GM23338 (cell line): Measurements from ENCODE around the gene COL25A1.

Source experiments
- EZH2 ChIP-seq: fragments of 200-600 bp; sonication (generic); IDR thresholded peaks from one replicate; pipeline ENCODE4 v1.8.0; 2017; ENCODE audit warnings: antibody characterized with exemption, mild to moderate bottlenecking, low read depth; ENCODE audit not compliant: unreplicated experiment
- EZH2phosphoT487 ChIP-seq: fragments of 200-600 bp; sonication (generic); IDR thresholded peaks from one replicate; pipeline ENCODE4 v1.8.1; 2018; ENCODE audit warnings: antibody characterized with exemption; ENCODE audit not compliant: unreplicated experiment
- JUNB ChIP-seq: IDR thresholded peaks from one replicate; pipeline ENCODE4 v1.6.1; 2016; ENCODE audit warnings: antibody characterized with exemption; ENCODE audit not compliant: unreplicated experiment
- POLR2AphosphoS5 ChIP-seq: IDR thresholded peaks from 2 replicates; pipeline ENCODE4 v1.6.1; 2016; ENCODE audit warnings: antibody characterized with exemption, low read depth
- STAT1 ChIP-seq: IDR thresholded peaks from one replicate; pipeline ENCODE4 v1.6.1; 2016; ENCODE audit warnings: antibody characterized with exemption; ENCODE audit not compliant: unreplicated experiment
- TF ChIP-seq, protein P1 (sequence below), 2 experiments: fragments of 200-600 bp in 1 of 2; sonication (generic) in 1 of 2; conservative IDR thresholded peaks; 2 replicates each; pipeline versions ENCODE4 v1.5.1 to v1.6.1; 2016 to 2017; ENCODE audit warnings: antibody characterized with exemption in 2 of 2, low read depth in 2 of 2, mild to moderate bottlenecking in 2 of 2, moderate library complexity in 1 of 2
- TF ChIP-seq, protein P2 (sequence below): IDR thresholded peaks from one replicate; pipeline ENCODE4 v1.6.1; 2018; ENCODE audit warnings: antibody characterized with exemption; ENCODE audit not compliant: unreplicated experiment
- TF ChIP-seq, protein P3 (sequence below): IDR thresholded peaks from 2 replicates; pipeline ENCODE4 v1.6.1; 2016; ENCODE audit warnings: antibody characterized with exemption

DNA sequence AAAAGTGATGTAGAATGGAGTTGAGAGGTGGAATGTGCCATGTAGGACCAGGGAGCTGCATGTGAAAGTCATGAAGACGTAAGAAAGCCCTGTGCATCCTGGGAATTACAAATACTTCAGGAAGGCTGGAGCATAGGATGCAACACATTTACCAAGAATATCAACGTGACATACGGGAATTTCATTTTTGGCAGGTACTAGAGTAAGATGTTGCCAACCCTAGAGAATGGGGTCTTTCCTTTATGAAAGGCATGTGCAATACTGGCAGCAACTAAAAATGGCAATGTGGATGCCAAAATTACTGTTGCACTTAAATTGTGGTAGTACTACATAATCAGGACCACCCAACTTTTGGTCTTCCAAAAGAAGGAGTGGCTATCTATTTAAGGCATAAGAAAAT is 188.0 kb downstream of the COL25A1 start:
- no peak for TF ChIP-seq EZH2
- TF ChIP-seq, protein P1, sequence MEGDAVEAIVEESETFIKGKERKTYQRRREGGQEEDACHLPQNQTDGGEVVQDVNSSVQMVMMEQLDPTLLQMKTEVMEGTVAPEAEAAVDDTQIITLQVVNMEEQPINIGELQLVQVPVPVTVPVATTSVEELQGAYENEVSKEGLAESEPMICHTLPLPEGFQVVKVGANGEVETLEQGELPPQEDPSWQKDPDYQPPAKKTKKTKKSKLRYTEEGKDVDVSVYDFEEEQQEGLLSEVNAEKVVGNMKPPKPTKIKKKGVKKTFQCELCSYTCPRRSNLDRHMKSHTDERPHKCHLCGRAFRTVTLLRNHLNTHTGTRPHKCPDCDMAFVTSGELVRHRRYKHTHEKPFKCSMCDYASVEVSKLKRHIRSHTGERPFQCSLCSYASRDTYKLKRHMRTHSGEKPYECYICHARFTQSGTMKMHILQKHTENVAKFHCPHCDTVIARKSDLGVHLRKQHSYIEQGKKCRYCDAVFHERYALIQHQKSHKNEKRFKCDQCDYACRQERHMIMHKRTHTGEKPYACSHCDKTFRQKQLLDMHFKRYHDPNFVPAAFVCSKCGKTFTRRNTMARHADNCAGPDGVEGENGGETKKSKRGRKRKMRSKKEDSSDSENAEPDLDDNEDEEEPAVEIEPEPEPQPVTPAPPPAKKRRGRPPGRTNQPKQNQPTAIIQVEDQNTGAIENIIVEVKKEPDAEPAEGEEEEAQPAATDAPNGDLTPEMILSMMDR (conservative IDR thresholded peaks at IDR 0.05; ENCODE audit: low read depth in 2 of 2), result no peak
- TF ChIP-seq, protein P2, sequence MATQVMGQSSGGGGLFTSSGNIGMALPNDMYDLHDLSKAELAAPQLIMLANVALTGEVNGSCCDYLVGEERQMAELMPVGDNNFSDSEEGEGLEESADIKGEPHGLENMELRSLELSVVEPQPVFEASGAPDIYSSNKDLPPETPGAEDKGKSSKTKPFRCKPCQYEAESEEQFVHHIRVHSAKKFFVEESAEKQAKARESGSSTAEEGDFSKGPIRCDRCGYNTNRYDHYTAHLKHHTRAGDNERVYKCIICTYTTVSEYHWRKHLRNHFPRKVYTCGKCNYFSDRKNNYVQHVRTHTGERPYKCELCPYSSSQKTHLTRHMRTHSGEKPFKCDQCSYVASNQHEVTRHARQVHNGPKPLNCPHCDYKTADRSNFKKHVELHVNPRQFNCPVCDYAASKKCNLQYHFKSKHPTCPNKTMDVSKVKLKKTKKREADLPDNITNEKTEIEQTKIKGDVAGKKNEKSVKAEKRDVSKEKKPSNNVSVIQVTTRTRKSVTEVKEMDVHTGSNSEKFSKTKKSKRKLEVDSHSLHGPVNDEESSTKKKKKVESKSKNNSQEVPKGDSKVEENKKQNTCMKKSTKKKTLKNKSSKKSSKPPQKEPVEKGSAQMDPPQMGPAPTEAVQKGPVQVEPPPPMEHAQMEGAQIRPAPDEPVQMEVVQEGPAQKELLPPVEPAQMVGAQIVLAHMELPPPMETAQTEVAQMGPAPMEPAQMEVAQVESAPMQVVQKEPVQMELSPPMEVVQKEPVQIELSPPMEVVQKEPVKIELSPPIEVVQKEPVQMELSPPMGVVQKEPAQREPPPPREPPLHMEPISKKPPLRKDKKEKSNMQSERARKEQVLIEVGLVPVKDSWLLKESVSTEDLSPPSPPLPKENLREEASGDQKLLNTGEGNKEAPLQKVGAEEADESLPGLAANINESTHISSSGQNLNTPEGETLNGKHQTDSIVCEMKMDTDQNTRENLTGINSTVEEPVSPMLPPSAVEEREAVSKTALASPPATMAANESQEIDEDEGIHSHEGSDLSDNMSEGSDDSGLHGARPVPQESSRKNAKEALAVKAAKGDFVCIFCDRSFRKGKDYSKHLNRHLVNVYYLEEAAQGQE, result no peak
- TF ChIP-seq POLR2AphosphoS5, result no peak
- TF ChIP-seq STAT1, result no peak
- TF ChIP-seq, protein P3, sequence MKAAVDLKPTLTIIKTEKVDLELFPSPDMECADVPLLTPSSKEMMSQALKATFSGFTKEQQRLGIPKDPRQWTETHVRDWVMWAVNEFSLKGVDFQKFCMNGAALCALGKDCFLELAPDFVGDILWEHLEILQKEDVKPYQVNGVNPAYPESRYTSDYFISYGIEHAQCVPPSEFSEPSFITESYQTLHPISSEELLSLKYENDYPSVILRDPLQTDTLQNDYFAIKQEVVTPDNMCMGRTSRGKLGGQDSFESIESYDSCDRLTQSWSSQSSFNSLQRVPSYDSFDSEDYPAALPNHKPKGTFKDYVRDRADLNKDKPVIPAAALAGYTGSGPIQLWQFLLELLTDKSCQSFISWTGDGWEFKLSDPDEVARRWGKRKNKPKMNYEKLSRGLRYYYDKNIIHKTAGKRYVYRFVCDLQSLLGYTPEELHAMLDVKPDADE, result no peak
- no peak for TF ChIP-seq EZH2phosphoT487
- no peak for TF ChIP-seq JUNB
